Erythroblast (primary cell): ENCODE results near the gene ARSI.

Experiments
- GATA1 ChIP-seq: IDR thresholded peaks from 2 replicates; pipeline ENCODE4 v1.6.1; 2011; ENCODE audit warnings: low read depth, mild to moderate bottlenecking, control low read depth, low read length, moderate library complexity
- POLR2A ChIP-seq: IDR thresholded peaks from 2 replicates; pipeline ENCODE4 v1.6.1; 2011; ENCODE audit warnings: mild to moderate bottlenecking, low read length

- no peak for TF ChIP-seq POLR2A
- no peak for TF ChIP-seq GATA1
Measured at GRCh38 chr5:150329881-150330876, 27.5 kb upstream of the ARSI start.
